HepG2 (cell line): ENCODE data around the gene HDAC5. TPM values are rescaled to one million over a fixed set of nuclear protein-coding genes. Genes with fewer than 3 reads are reported as not detected.

ENCODE experiments used
- ARID5B ChIP-seq: IDR thresholded peaks from 2 replicates; pipeline ENCODE4 v1.4.0; 2020; ENCODE audit warnings: mild to moderate bottlenecking, missing genetic modification reagents
- ASH2L ChIP-seq: fragments of 300-600, 200-600 bp; sonication (generic); IDR thresholded peaks from 2 replicates; pipeline ENCODE4 v1.7.0; 2017; ENCODE audit warnings: low read depth, mild to moderate bottlenecking, moderate library complexity, mixed read lengths, low read length; ENCODE audit not compliant: insufficient read length
- BCL6 ChIP-seq: IDR thresholded peaks from 2 replicates; pipeline ENCODE4 v1.6.1; 2016; ENCODE audit warnings: missing genetic modification reagents, missing compliant biosample characterization
- GTF3A ChIP-seq: sonication (generic); formaldehyde crosslinking; conservative IDR thresholded peaks from 2 replicates; pipeline ENCODE4 v1.4.0; 2020; ENCODE audit warnings: mild to moderate bottlenecking, missing genetic modification reagents
- MAZ ChIP-seq, 2 experiments: sonication (generic) in 1 of 2; formaldehyde crosslinking in 1 of 2; IDR thresholded peaks; 2 replicates each; pipeline versions ENCODE4 v1.5.0 to v1.6.1; 2012 to 2020; ENCODE audit warnings: low read depth in 2 of 2, mild to moderate bottlenecking in 2 of 2, borderline replicate concordance in 1 of 2, improper control_type of control experiment in 1 of 2, low read length in 1 of 2, missing genetic modification reagents in 1 of 2, moderate library complexity in 1 of 2
- MED1 ChIP-seq: sonication (generic); formaldehyde crosslinking; IDR thresholded peaks from 2 replicates; pipeline ENCODE4 v1.4.0; 2020; ENCODE audit warnings: missing genetic modification reagents
- NR0B2 ChIP-seq: sonication (generic); formaldehyde crosslinking; IDR thresholded peaks from 2 replicates; pipeline ENCODE4 v1.4.0; 2020; ENCODE audit warnings: mild to moderate bottlenecking, missing genetic modification reagents
- NR2F1 ChIP-seq, 2 experiments: fragments of 450-650 bp in 1 of 2; formaldehyde crosslinking in 1 of 2; IDR thresholded peaks; 2 replicates each; pipeline versions ENCODE4 v1.5.0 to v1.6.1; 2016 to 2020; ENCODE audit warnings: mild to moderate bottlenecking in 1 of 2, missing compliant biosample characterization in 1 of 2, missing genetic modification reagents in 1 of 2, moderate library complexity in 1 of 2
- PAXIP1 ChIP-seq: sonication (generic); formaldehyde crosslinking; conservative IDR thresholded peaks from 2 replicates; pipeline ENCODE4 v1.4.0; 2020; ENCODE audit warnings: mild to moderate bottlenecking, missing genetic modification reagents, moderate library complexity
- PHF21A ChIP-seq: sonication (generic); formaldehyde crosslinking; IDR thresholded peaks from 2 replicates; pipeline ENCODE4 v1.5.0; 2020; ENCODE audit warnings: mild to moderate bottlenecking, missing genetic modification reagents
- PRPF4 ChIP-seq: fragments of 200-400 bp; formaldehyde crosslinking; IDR thresholded peaks from 2 replicates; pipeline ENCODE4 v1.6.1; 2016; ENCODE audit warnings: low read length, low read depth; ENCODE audit not compliant: poor library complexity, severe bottlenecking
- SIN3A ChIP-seq: IDR thresholded peaks from 2 replicates; pipeline ENCODE4 v1.6.1; 2011; ENCODE audit warnings: low read depth, mild to moderate bottlenecking, control low read depth, low read length, borderline replicate concordance
- SMC3 ChIP-seq: IDR thresholded peaks from 2 replicates; pipeline ENCODE4 v1.6.1; 2011; ENCODE audit warnings: low read length, improper control_type of control experiment
- SNRNP70 ChIP-seq: fragments of 200-400 bp; formaldehyde crosslinking; IDR thresholded peaks from 2 replicates; pipeline ENCODE4 v1.6.1; 2017; ENCODE audit warnings: mild to moderate bottlenecking, low read depth, low read length, moderate library complexity
- THAP7 ChIP-seq: sonication (generic); formaldehyde crosslinking; IDR thresholded peaks from 2 replicates; pipeline ENCODE4 v1.8.1; 2023; ENCODE audit warnings: mild to moderate bottlenecking, missing genetic modification reagents
- ZFY ChIP-seq: sonication (generic); formaldehyde crosslinking; IDR thresholded peaks from 2 replicates; pipeline ENCODE4 v1.4.0; 2020; ENCODE audit warnings: missing genetic modification reagents
- ZNF781 ChIP-seq: sonication (generic); formaldehyde crosslinking; IDR thresholded peaks from 2 replicates; pipeline ENCODE4 v1.5.1; 2020; ENCODE audit warnings: borderline replicate concordance, mild to moderate bottlenecking, missing genetic modification reagents; ENCODE audit errors: not compliant biosample characterization
- ZSCAN9 ChIP-seq: IDR thresholded peaks from 2 replicates; pipeline ENCODE4 v1.6.1; 2016; ENCODE audit warnings: borderline replicate concordance
- polyA plus RNA-seq, 8 experiments: library from polyadenylated mRNA; depleted of rRNA in 3 of 8; stranded (reverse) in 7 of 8; unstranded in 1 of 8; fragments of >200 nt; fragmentation: Illumina TruSeq in 4 of 8; extraction: Trizol in 4 of 8; gene quantifications; 2 replicates each; pipeline versions ENCODE4 v1.2.1 to v1.2.3, GENCODE V29; 2011 to 2016; ENCODE audit warnings: low read depth in 4 of 8, missing spikeins in 1 of 8, mixed read lengths in 1 of 8; ENCODE audit not compliant: insufficient read depth in 1 of 8
- total RNA-seq, 5 experiments: library from RNA; depleted of rRNA; stranded (reverse); fragments of >200 nt; fragmentation: Illumina TruSeq; extraction: Trizol; gene quantifications; 2 replicates each; pipeline ENCODE4 v1.2.3, GENCODE V29; 2016; ENCODE audit warnings: low read depth in 1 of 5

HDAC5 gene
- total and polyA plus RNA-seq, 2 of the 13 experiments (the other 11 are each of a cell fraction or from before 2014, with no cell fraction given): 46.4 to 85.4 TPM

GRCh38 chr17:44108440-44109311 is 14.8 kb downstream of the HDAC5 start (continued):
- TF ChIP-seq PRPF4 (no peak), ASH2L (peak; percentile 91), SMC3 (peak; percentile 8; the same call in 1 of the 2 replicates), GTF3A (CRISPR knock-in tag) (peak; percentile 83; the same call in 1 of the 2 replicates), ZSCAN9 (peak; percentile 55; the same call in 1 of the 2 replicates), SNRNP70 (no peak), NR0B2 (CRISPR knock-in tag) (0 out of 2 replicates have a peak, but pooled peaks have one; percentile 26), ARID5B (CRISPR knock-in tag) (peak; percentile 78), MAZ (IDR thresholded peaks at IDR 0.05; ENCODE audit: borderline replicate concordance, low read depth, low read length) (peak; percentile 66; the same call in 1 of the 2 replicates), MAZ (CRISPR knock-in tag; IDR thresholded peaks at IDR 0.05; ENCODE audit: low read depth) (peak; percentile 53), PAXIP1 (CRISPR knock-in tag) (peak; percentile 97), NR2F1 (CRISPR knock-in tag; IDR thresholded peaks at IDR 0.05) (peak in 1 of 2 experiments; percentile 64; a peak in 2 of 4 replicates), ZFY (CRISPR knock-in tag) (peak; percentile 47; the same call in 1 of the 2 replicates), ZNF781 (CRISPR knock-in tag) (peak; percentile 84), MED1 (peak; percentile 89), PHF21A (peak; percentile 99), BCL6 (CRISPR knock-in tag) (peak; percentile 54), SIN3A (peak; percentile 87), THAP7 (CRISPR knock-in tag) (peak; percentile 84; the same call in 1 of the 2 replicates)
